IPS-NIHi7 (cell line): ENCODE measurements around the gene EIF4G3.
"Not testable (repeated sequence)": the region's sequence is repeated elsewhere in the genome, so short reads cannot be mapped to it uniquely, and the experiment has no call there.

Experiments used
- DNase-seq: peaks from one replicate; pipeline ENCODE4 v3.0.0; 2012; ENCODE audit warnings: mixed read lengths; ENCODE audit errors: extremely low spot score

EIF4G3 gene

DNA sequence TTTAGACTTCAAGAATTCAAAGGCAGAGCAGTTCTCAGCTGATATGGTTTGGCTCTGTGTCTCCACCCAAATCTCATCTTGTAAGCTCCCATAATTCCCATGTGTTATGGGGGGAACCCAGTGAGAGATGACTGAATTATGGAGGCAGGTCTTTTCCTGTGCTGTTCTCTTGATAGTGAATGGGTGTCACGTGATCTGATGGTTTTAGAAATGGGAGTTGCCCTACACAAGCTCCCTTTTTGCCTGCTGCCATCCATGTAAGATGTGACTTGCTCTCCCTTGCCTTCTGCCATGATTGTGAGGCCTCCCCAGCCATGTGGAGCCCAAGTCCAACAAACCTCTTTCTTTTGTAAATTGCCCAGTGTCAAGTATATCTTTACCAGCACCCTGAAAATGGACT is 146.5 kb downstream of the EIF4G3 start:
- no peak for DNase-seq

- no peak for DNase-seq
These were observed 148.1 kb downstream of the EIF4G3 start for GRCh38 chr1:21028520-21029145.

- no peak for DNase-seq
These were observed 148.9 kb downstream of the EIF4G3 start for GRCh38 chr1:21027805-21028204.

DNA sequence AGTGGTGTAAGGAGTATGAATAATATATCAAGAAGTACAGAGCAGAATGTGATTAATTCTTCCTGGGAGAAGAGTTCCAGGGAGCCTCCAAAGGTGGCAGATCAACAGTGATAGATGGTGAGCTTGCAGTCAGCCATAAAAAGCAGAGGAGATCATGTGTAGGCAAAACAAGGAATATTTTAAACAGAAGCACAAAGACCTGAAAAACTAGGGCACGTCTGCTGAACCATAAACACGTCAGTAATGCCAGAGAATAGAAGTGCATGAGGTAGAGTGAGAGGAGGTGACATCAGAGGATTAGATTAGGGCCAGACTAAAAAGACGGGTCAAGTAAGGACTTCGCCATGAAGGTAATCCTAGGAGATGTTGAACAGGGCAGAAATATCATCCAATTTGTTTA is 151.8 kb downstream of the EIF4G3 start:
- DNase-seq = no peak

DNA sequence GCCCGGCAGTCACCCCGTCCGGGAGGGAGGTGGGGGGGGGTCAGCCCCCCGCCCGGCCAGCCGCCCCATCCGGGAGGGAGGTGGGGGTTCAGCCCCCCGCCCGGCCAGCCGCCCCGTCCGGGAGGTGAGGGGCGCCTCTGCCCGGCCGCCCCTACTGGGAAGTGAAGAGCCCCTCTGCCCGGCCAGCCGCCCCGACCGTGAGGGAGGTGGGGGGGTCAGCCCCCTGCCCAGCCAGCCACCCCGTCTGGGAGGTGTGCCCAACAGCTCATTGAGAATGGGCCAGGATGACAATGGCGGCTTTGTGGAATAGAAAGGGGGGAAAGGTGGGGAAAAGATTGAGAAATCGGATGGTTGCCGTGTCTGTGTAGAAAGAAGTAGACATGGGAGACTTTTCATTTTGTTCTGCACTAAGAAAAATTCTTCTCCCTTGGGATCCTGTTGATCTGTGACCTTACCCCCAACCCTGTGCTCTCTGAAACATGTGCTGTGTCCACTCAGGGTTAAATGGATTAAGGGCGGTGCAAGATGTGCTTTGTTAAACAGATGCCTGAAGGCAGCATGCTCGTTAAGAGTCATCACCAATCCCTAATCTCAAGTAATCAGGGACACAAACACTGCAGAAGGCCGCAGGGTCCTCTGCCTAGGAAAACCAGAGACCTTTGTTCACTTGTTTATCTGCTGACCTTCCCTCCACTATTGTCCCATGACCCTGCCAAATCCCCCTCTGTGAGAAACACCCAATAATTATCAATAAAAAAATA is 152.4 kb downstream of the EIF4G3 start:
- not testable (repeated sequence) for DNase-seq

GRCh38 chr1:21022279-21023040 is 154.2 kb downstream of the EIF4G3 start:
- no peak for DNase-seq

DNA sequence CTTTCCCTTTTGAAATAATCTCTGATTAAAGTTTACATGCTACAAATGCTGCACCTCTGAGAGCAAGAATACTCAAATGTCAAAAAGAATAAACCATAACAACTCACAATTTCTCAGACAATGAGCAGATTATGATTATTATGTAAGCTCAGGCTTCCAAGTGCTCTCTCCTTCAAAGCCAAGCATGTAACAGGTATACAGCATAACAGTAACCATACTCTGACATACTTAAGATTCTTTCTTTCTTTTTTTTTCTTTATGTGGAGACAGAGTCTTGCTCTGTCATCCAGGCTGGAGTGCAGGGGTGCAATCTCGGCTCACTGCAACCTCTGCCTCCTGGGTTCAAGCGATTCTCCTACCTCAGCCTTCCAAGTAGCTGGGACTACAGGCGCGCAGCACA is 155.4 kb downstream of the EIF4G3 start:
- no peak for DNase-seq

GRCh38 chr1:21020151-21020550 is 156.5 kb downstream of the EIF4G3 start:
- no peak for DNase-seq

- DNase-seq = no peak
These were observed 158.0 kb downstream of the EIF4G3 start for GRCh38 chr1:21018673-21019072.

- no peak for DNase-seq
These were observed 163.2 kb downstream of the EIF4G3 start for GRCh38 chr1:21013510-21013909.

- DNase-seq = no peak
These were observed 163.8 kb downstream of the EIF4G3 start for GRCh38 chr1:21012937-21013336.

GRCh38 chr1:21007876-21008275 is 168.8 kb downstream of the EIF4G3 start:
- no peak for DNase-seq

GRCh38 chr1:21005466-21006239 is 171.0 kb downstream of the EIF4G3 start:
- no peak for DNase-seq

- DNase-seq = no peak
These were observed 173.2 kb downstream of the EIF4G3 start for GRCh38 chr1:21003281-21004045.

GRCh38 chr1:21001042-21001441 is 175.7 kb downstream of the EIF4G3 start:
- no peak for DNase-seq

DNA sequence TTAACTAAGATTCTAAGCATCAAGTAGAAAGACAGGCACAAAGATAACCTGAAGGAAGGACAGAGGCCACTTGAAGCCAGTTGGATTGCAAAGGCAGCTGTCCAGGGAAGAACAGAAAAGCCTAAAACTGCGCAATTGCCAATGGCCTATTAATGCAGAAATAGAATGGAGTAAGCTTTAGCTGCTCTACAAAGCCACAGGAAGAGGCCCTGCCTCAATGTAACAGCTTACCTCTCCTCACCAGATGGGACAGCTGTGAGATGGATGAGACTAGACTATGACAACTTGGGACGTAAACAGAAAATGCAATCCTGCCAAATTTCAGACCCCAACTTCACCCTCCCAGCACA is 176.5 kb downstream of the EIF4G3 start:
- no peak for DNase-seq

- no peak for DNase-seq
These were observed 177.0 kb downstream of the EIF4G3 start for GRCh38 chr1:20999525-21000244.

GRCh38 chr1:20998826-20999225 is 177.9 kb downstream of the EIF4G3 start:
- DNase-seq = no peak

DNA sequence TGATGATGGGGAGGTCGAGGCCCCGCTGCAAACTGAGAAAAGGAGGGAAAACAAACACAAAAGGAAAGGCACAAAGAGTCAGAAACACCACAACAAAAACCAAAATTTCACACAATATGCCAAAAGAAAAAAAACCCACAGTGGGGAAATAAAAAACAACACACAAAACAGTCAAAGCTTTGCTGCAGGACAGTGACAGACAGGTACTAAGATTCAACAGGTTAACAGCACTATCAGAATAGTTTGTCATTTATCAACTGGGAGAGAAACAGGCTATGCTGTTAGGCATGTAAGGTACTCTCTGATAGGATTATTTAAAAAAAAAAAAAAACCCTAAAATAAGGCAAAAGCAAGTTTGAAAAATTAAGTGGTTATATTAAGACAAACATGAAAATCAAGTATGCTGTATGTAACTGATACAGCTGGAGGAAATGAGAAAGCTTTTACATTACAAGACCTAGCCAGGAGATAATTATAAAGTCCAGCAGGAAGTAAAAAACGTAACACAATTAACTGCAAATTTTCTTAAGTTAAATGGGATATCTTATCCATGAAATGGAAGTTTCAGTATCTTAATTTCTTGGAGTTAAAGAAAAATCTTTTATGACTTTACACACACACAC is 179.0 kb downstream of the EIF4G3 start:
- no peak for DNase-seq

DNA sequence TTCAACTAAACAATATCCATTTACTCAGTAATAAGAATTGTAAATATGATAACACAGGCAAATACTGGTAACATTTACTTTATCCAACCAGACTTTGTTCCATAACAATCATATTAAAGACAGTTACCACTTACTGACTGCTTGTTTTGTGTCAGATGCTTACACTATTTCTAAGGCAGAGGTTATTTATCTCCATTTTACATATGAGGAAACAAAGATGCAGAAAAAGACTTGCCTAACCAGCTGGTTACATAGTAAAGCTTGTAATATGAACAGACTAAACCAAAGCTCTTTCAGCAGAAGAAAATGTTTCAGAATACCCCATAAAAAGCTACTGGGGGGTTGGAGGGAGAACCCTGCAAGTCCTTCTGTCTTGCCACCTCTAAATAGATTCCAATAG is 180.1 kb downstream of the EIF4G3 start:
- DNase-seq = no peak
